Osteocyte (in vitro differentiated cells): ENCODE data around the gene GRXCR1. TPM values are rescaled to one million over a fixed set of nuclear protein-coding genes. Genes with fewer than 3 reads are reported as not detected.
A peak's percentile ranks its signal among the peaks of the same experiment; 100 is the strongest.

Experiments
- DNase-seq: peaks from one replicate; pipeline ENCODE4 v3.0.0; 2021; ENCODE audit warnings: mixed read lengths; ENCODE audit not compliant: unreplicated experiment; ENCODE audit errors: extremely low spot score
- H3K27ac Mint-ChIP-seq: one replicate; pipeline ENCODE4 v1.8.0; 2021; ENCODE audit warnings: mild to moderate bottlenecking, mixed read lengths; ENCODE audit not compliant: unreplicated experiment
- H3K27me3 Mint-ChIP-seq: one replicate; pipeline ENCODE4 v1.8.0; 2021; ENCODE audit warnings: mixed read lengths; ENCODE audit not compliant: unreplicated experiment
- H3K36me3 Mint-ChIP-seq: one replicate; pipeline ENCODE4 v1.8.0; 2021; ENCODE audit warnings: mixed read lengths; ENCODE audit not compliant: unreplicated experiment
- H3K4me1 Mint-ChIP-seq: one replicate; pipeline ENCODE4 v1.8.0; 2021; ENCODE audit warnings: mixed read lengths; ENCODE audit not compliant: unreplicated experiment
- H3K4me3 Mint-ChIP-seq: one replicate; pipeline ENCODE4 v1.8.0; 2021; ENCODE audit warnings: mild to moderate bottlenecking, moderate library complexity, mixed read lengths; ENCODE audit not compliant: unreplicated experiment
- H3K9me3 Mint-ChIP-seq: one replicate; pipeline ENCODE4 v1.8.0; 2021; ENCODE audit warnings: mixed read lengths; ENCODE audit not compliant: unreplicated experiment
- CTCF ChIP-seq: fragments of 200-600 bp; sonication (generic); IDR thresholded peaks from 2 replicates; pipeline ENCODE4 v1.5.0; 2021; ENCODE audit warnings: antibody characterized with exemption, mild to moderate bottlenecking, moderate library complexity
- total RNA-seq: library from RNA; stranded (reverse); gene quantifications from 2 replicates; pipeline ENCODE4 v1.2.1, GENCODE V29; 2021

GRXCR1 gene
- total RNA-seq, 1 donor from 2014 or later: not detected

DNA sequence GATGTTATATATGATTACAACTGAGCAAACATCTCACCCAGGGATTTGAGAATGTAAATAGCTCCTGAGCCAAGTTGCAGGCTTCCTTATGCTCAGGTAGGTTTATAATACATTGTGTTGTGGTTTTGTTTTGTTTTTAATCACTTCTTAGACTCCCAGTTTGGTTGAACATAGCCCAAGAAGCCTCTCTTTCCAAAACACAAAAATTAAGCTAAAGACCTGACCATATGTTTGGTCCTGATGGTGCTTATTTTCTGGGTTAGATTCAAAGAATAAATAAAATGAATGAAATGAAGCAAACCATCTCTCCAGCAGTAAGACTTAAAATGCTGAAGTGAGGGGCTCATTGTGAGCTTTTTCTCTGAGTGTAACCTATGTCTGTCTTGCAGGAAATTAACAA, 93.5 kb downstream of the GRXCR1 start:
- Mint-ChIP-seq H3K4me1 (no peaks in the 10 kb centered on the region), H3K27me3 (no peaks in the 10 kb centered on the region), H3K4me3 (no peak overlapping the region), H3K27ac (no peak overlapping the region), H3K9me3 (peaks cover 13% of the 10 kb centered on the region), H3K36me3 (no peaks in the 10 kb centered on the region)
- no peak for DNase-seq
- TF ChIP-seq CTCF: no peak

DNA sequence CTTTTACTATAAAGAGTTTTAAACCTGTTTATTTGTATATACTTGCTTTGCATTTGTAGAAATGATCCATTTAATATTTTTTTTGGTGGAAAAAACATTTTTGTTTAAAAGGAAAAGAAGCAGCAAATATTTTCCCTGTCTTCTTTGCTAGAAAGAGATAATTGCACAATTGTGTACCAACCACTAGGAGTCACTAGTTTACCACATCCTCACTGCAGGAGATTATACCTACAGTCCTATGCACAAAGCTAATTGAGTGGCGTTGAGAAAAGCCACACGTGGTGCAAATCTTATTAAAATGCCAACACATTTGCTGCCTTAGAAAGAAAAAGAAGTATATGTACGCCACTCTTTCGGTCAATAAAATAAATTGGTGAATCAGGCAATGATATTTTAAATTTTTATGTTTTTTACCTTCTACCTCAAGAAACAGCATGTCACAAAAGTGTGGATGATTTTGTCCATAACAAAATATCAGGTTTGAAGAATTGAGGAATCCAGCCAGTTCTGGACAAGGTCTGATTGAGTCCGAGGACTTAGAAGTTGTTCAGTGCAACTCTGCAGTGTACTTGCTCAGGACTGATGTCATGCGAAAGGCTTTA, 102.9 kb downstream of the GRXCR1 start:
- peak; percentile 58 for TF ChIP-seq CTCF
- DNase-seq: no peak
- Mint-ChIP-seq H3K4me1 (no peaks in the 10 kb centered on the region), H3K4me3 (no peak overlapping the region), H3K36me3 (no peaks in the 10 kb centered on the region), H3K27me3 (no peaks in the 10 kb centered on the region), H3K9me3 (peaks cover 3% of the 10 kb centered on the region), H3K27ac (no peak overlapping the region)

- Mint-ChIP-seq H3K36me3 (no peaks in the 10 kb centered on the region), H3K27ac (no peak overlapping the region), H3K27me3 (no peaks in the 10 kb centered on the region), H3K9me3 (peaks cover 17% of the 10 kb centered on the region), H3K4me1 (no peaks in the 10 kb centered on the region), H3K4me3 (no peak overlapping the region)
- no peak for DNase-seq
- TF ChIP-seq CTCF: no peak
Observed at GRCh38 chr4:43008793-43009192, 116.3 kb downstream of the GRXCR1 start.

GRCh38 chr4:43014256-43014655, 121.7 kb downstream of the GRXCR1 start:
- Mint-ChIP-seq H3K27ac (no peak overlapping the region), H3K27me3 (no peaks in the 10 kb centered on the region), H3K36me3 (no peaks in the 10 kb centered on the region), H3K9me3 (no peaks in the 10 kb centered on the region), H3K4me1 (no peaks in the 10 kb centered on the region), H3K4me3 (no peak overlapping the region)
- no peak for TF ChIP-seq CTCF
- no peak for DNase-seq

GRCh38 chr4:43041632-43042031, 149.1 kb downstream of the GRXCR1 start:
- H3K36me3 Mint-ChIP-seq: no peaks in the 10 kb centered on the region
- no peaks in the 10 kb centered on the region for H3K27me3 Mint-ChIP-seq
- H3K27ac Mint-ChIP-seq: no peak overlapping the region
- H3K9me3 Mint-ChIP-seq: no peaks in the 10 kb centered on the region
- no peak for TF ChIP-seq CTCF
- no peak for DNase-seq
- no peaks in the 10 kb centered on the region for H3K4me1 Mint-ChIP-seq
- no peak overlapping the region for H3K4me3 Mint-ChIP-seq
